Progenitor cell of endocrine pancreas (in vitro differentiated cells): ENCODE results near the gene CEP135. TPM values are rescaled to one million over a fixed set of nuclear protein-coding genes. Genes with fewer than 3 reads are reported as not detected.

ENCODE experiments used
- DNase-seq: peaks from one replicate; pipeline ENCODE4 v3.0.0; 2021; ENCODE audit warnings: low spot score; ENCODE audit not compliant: unreplicated experiment
- H3K27ac Mint-ChIP-seq: 2 replicates; pipeline ENCODE4 v1.8.0; 2021; ENCODE audit warnings: mild to moderate bottlenecking, moderate library complexity, mixed read lengths
- H3K27me3 Mint-ChIP-seq: 2 replicates; pipeline ENCODE4 v1.8.0; 2021; ENCODE audit warnings: mixed read lengths
- H3K36me3 Mint-ChIP-seq: 2 replicates; pipeline ENCODE4 v1.8.0; 2022; ENCODE audit warnings: mixed read lengths; ENCODE audit not compliant: insufficient read depth
- H3K4me1 Mint-ChIP-seq: 2 replicates; pipeline ENCODE4 v1.8.0; 2021; ENCODE audit warnings: low read depth, mixed read lengths
- H3K4me3 Mint-ChIP-seq: 2 replicates; pipeline ENCODE4 v1.8.0; 2021; ENCODE audit warnings: low read depth, mild to moderate bottlenecking, moderate library complexity, mixed read lengths
- H3K9me3 Mint-ChIP-seq: 2 replicates; pipeline ENCODE4 v1.8.0; 2021; ENCODE audit warnings: low read depth, mixed read lengths
- total RNA-seq: library from RNA; stranded (reverse); gene quantifications from 2 replicates; pipeline ENCODE4 v1.2.1, GENCODE V29; 2021
- TF ChIP-seq, protein P1 (sequence below): fragments of 200-600 bp; sonication (generic); IDR thresholded peaks from one replicate; pipeline ENCODE4 v1.5.0; 2021; ENCODE audit warnings: antibody characterized with exemption, mild to moderate bottlenecking; ENCODE audit not compliant: unreplicated experiment

Gene CEP135
- total RNA-seq, 1 donor from 2014 or later = 15.5 TPM

DNA sequence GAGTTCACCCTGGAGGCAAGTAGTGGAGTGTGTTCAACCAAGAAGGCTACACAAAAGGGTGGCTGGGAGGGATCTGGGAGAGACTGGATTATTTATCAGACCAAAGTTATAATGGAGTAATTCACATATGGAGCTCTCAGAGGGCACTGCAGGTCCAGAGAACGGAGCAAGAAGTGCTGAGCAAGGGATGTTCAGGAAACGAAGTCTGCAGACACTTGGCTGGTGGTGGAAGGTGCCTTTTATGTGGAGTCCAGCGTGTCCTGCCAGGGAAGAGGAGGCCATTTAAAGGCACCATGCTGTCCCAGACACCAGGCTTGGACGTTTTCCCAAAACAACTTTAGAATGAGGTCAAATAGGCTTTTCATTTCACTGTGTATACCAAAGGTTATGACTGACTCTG lies 130.1 kb downstream of the CEP135 start:
- no peak overlapping the region for H3K27ac Mint-ChIP-seq

DNA sequence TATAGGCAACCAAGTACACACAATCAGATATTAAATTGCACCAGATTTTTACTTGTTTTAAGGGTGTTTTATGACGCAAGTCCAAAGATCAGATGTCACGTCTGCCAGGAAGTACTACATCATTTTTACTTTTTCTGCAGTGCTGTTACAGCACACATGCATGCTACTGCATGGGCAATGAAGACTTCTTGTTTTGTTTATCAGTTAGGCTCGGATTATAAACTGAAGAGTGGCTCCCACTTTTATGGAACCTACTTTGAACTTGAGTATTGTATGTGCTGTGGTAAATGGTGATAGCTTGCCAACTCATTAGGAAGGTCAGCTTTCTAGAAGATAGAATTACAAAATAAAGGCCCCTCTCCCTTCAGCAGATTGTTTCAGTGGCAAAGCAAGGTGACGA lies 131.6 kb downstream of the CEP135 start:
- no peak overlapping the region for H3K27ac Mint-ChIP-seq
- H3K36me3 Mint-ChIP-seq = peaks cover 9% of the 10 kb centered on the region
- no peaks in the 10 kb centered on the region for H3K9me3 Mint-ChIP-seq
- no peak for DNase-seq
- no peaks in the 10 kb centered on the region for H3K27me3 Mint-ChIP-seq
- no peak overlapping the region for H3K4me3 Mint-ChIP-seq
- peaks cover 34% of the 10 kb centered on the region for H3K4me1 Mint-ChIP-seq
- TF ChIP-seq, protein P1, sequence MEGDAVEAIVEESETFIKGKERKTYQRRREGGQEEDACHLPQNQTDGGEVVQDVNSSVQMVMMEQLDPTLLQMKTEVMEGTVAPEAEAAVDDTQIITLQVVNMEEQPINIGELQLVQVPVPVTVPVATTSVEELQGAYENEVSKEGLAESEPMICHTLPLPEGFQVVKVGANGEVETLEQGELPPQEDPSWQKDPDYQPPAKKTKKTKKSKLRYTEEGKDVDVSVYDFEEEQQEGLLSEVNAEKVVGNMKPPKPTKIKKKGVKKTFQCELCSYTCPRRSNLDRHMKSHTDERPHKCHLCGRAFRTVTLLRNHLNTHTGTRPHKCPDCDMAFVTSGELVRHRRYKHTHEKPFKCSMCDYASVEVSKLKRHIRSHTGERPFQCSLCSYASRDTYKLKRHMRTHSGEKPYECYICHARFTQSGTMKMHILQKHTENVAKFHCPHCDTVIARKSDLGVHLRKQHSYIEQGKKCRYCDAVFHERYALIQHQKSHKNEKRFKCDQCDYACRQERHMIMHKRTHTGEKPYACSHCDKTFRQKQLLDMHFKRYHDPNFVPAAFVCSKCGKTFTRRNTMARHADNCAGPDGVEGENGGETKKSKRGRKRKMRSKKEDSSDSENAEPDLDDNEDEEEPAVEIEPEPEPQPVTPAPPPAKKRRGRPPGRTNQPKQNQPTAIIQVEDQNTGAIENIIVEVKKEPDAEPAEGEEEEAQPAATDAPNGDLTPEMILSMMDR = no peak

More for the DNA sequence above, 130.1 kb downstream of the CEP135 start:
- peaks cover 5% of the 10 kb centered on the region for H3K9me3 Mint-ChIP-seq
- DNase-seq = no peak
- H3K27me3 Mint-ChIP-seq = no peaks in the 10 kb centered on the region
- TF ChIP-seq, protein P1 = no peak
- no peak overlapping the region for H3K4me3 Mint-ChIP-seq
- peaks cover 29% of the 10 kb centered on the region for H3K4me1 Mint-ChIP-seq
- peaks cover 9% of the 10 kb centered on the region for H3K36me3 Mint-ChIP-seq

DNA sequence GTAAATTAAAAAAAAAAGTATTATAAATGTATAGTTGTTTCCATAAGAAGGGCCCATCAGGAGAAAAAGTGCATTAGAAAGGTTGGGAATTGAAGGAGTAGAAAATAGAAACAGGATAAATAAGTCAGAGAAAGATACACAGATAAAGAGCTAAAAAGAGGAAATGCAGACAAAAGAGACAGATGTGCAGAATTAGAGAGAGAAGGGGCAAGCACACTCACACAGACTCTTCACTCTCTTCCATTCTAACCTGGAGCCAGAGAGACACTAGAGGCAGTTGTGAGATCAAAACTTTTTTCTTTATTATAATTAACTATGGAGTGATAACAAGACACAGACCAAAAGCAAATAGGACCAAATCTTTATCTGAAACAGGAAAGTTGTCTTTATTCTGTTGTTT lies 134.1 kb downstream of the CEP135 start:
- DNase-seq = no peak
- Mint-ChIP-seq H3K4me1 (peaks cover 20% of the 10 kb centered on the region), H3K4me3 (no peak overlapping the region), H3K27ac (no peak overlapping the region), H3K27me3 (no peaks in the 10 kb centered on the region), H3K9me3 (no peaks in the 10 kb centered on the region), H3K36me3 (peaks cover 9% of the 10 kb centered on the region)
- TF ChIP-seq, protein P1 = no peak

Other genes starting within 250 kb of the CEP135 start
- not detected in 2 replicates for gene EXOC1L, start 129.2 kb upstream of the CEP135 start, total RNA-seq
- 29.1 and 34.0 TPM in 2 replicates for gene EXOC1, start 95.3 kb upstream of the CEP135 start, total RNA-seq